Measurements from ENCODE around the gene WBP1L.

DNA sequence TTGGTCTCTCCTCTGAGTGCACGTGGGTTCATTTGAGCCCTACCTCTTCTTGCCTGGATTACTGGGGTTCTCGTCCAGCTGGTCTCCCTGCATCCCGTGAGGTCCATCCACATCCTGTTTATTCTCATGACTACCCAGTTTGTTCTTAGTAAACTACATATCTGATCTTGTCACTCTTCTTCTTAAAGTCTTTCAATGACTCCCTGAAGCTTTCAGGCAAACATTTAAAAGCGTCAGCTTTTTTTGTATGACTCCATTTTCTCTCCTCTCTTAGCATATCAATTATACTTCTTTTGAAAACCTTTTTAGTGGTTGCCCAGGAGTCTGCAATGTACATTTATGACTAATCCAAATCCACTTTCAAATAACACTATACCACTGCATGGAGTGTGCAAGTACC, 21.8 kb upstream of the WBP1L start:
- no peak for TF ChIP-seq POLR2AphosphoS5 (IDR thresholded peaks at IDR 0.05; ENCODE audit: low read depth, low read length)
- TF ChIP-seq POLR2A (IDR thresholded peaks at IDR 0.05; ENCODE audit: low read depth, low read length) = no peak

Measured in GM12892 (cell line).